Prostate gland (tissue), 2 donors: ENCODE results near the gene GUCY1A1. TPM values are rescaled to one million over a fixed set of nuclear protein-coding genes. Genes with fewer than 3 reads are reported as not detected.
A peak's percentile ranks its signal among the peaks of the same experiment; 100 is the strongest.

Source experiments
- DNase-seq: peaks from one replicate; pipeline ENCODE4 v3.0.0-alpha.2; 2019; ENCODE audit warnings: low spot score
- H3K27ac ChIP-seq, 2 donors: fragments of 200-600 bp; sonication (generic); 2 replicates each; pipeline ENCODE4 v1.5.1; 2017 to 2019
- H3K27me3 ChIP-seq: fragments of 200-600 bp; sonication (generic); replicated peaks from 2 replicates; pipeline ENCODE4 v1.5.1; 2019; ENCODE audit not compliant: insufficient read depth
- H3K36me3 ChIP-seq, 2 donors: fragments of 200-600 bp; sonication (generic); 1 replicate in 1 of 2; 2 replicates in 1 of 2; pipeline versions ENCODE4 v1.5.1 to v1.8.1; 2017 to 2019
- H3K4me1 ChIP-seq: fragments of 200-600 bp; sonication (generic); replicated peaks from 2 replicates; pipeline ENCODE4 v1.5.1; 2019
- H3K4me3 ChIP-seq, 2 donors: fragments of 200-600 bp; sonication (generic); 2 replicates each; pipeline ENCODE4 v1.5.1; 2017 to 2019
- H3K9me3 ChIP-seq: fragments of 200-600 bp; sonication (generic); 2 replicates; pipeline ENCODE4 v1.5.1; 2017
- CTCF ChIP-seq, 4 experiments: fragments of 200-600 bp in 2 of 4; fragments of 450-650 bp in 2 of 4; sonication (generic) in 2 of 4; IDR thresholded peaks; 1 replicate in 3 of 4; 2 replicates in 1 of 4; pipeline ENCODE4 v1.5.1; 2016 to 2019; ENCODE audit warnings: antibody characterized with exemption in 4 of 4, mild to moderate bottlenecking in 2 of 4, moderate library complexity in 2 of 4
- POLR2A ChIP-seq: fragments of 450-650 bp; IDR thresholded peaks from one replicate; pipeline ENCODE4 v1.6.1; 2016; ENCODE audit warnings: antibody characterized with exemption, mild to moderate bottlenecking
- POLR2AphosphoS5 ChIP-seq: sonication (generic); formaldehyde crosslinking; IDR thresholded peaks from one replicate; pipeline ENCODE4 v1.6.1; 2017; ENCODE audit warnings: antibody characterized with exemption
- WGBS: methylation state at CpG from one replicate; pipeline ENCODE4 v1.1.5; 2018; 5-methylcytosine and 5-hydroxymethylcytosine counted together
- intact Hi-C: fragments of 100-400 bp; cut with DNase I; formaldehyde crosslinking; loops from one replicate; pipeline ENCODE4 v1.14.2; 2022
- total RNA-seq, 2 donors: library from RNA; depleted of rRNA; stranded (reverse); fragments of >200 nt; gene quantifications; one replicate each; pipeline ENCODE4 v1.1.0, GENCODE V29; 2016

The GUCY1A1 gene
- total RNA-seq, 2 donors from 2014 or later = 49.8 to 103 TPM

DNA sequence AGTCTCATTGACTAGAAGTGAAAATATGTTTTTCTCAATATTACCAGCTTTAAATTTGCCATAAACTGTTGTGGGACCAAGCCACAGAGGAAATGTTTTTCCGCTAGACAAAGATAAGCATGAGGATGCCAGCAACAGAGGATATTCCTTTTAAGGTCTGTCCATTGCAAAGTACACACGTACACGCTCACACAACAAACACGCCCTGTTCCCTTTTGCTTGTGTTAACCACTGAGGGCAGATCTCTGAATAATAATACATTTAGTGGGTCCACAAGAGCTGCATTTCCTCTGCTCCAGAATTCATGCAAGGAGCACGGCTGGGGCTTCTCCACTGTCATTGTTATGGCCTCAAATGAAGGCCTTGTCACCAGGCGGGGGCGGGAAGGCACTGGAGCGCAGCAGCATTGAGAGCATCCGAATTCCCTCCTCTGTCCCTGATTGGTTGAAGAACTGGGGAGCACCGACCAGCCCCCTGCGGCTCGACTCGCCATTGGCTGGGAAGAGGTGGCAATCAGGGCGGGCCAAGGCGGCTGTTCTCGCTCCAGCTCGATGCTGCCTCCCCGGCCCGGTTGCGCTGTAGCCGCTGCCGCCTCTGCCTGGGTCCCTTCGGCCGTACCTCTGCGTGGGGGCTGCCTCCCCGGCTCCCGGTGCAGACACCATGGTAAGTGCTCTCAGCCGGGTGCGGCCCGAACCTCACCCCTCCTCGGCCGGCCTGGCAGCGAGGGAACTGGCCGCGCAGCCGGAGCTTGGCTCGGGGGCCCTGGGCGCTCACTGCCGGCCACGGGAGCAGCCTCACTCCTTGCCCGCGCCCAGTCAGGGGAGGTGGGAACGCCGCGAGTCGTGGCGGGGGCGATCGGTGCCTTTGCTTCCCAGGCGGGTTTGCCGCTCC, 92.1 kb downstream of the GUCY1A1 start, which contains the start of gene GUCY1B1:
GUCY1B1 (plus strand) TSS at position 541 of the 891 bp plus-strand sequence; CDS start at position 661, 120 bp downstream.
- H3K4me3 ChIP-seq = peak within 1 kb of the TSS; percentile 61 to 63
- intact Hi-C loops = no loop called here

GRCh38 chr4:155759372-155760252, 93.0 kb downstream of the GUCY1A1 start:
- H3K4me1 ChIP-seq = no peaks in the 10 kb centered on the region
- intact Hi-C loops = loop anchor here (5.0 kb wide), 1 partner anchor 87 kb away; no protein-coding TSS in a partner anchor
- H3K27ac ChIP-seq = peak overlapping the region; percentile 79 to 85
- H3K27me3 ChIP-seq = no peaks in the 10 kb centered on the region
- TF ChIP-seq POLR2AphosphoS5 (no peak), CTCF (IDR thresholded peaks at IDR 0.05) (peak in 1 of 4 experiments; percentile 22), POLR2A (no peak)
- H3K9me3 ChIP-seq = no peaks in the 10 kb centered on the region
- DNase-seq = no peak
- under 1% methylated on average over 73 of the region's 77 CpGs for WGBS
- no peaks in the 10 kb centered on the region for H3K36me3 ChIP-seq
- peak overlapping the region; percentile 61 to 63 for H3K4me3 ChIP-seq

More for the DNA sequence above, 92.1 kb downstream of the GUCY1A1 start, which contains the start of gene GUCY1B1:
- TF ChIP-seq POLR2AphosphoS5 = peak; percentile 77
- peak in 3 of 4 experiments; percentile 27 to 58 (median 50) for TF ChIP-seq CTCF (IDR thresholded peaks at IDR 0.05)
- peak; percentile 24 for TF ChIP-seq POLR2A
- H3K4me1 ChIP-seq = no peaks in the 10 kb centered on the region
- peak within 1 kb of the TSS; percentile 79 to 85 for H3K27ac ChIP-seq
- no peaks in the 10 kb centered on the region for H3K27me3 ChIP-seq
- no peaks in the 10 kb centered on the region for H3K36me3 ChIP-seq
- DNase-seq = peak; percentile 92
- 11% methylated on average over 31 of the region's 51 CpGs for WGBS
- H3K9me3 ChIP-seq = no peaks in the 10 kb centered on the region

GRCh38 chr4:155761047-155761446, 94.4 kb downstream of the GUCY1A1 start:
- intact Hi-C loops = loop anchor here (5.0 kb wide), 1 partner anchor 89 kb away; no protein-coding TSS in a partner anchor
- no peaks in the 10 kb centered on the region for H3K27me3 ChIP-seq
- 93% methylated on average over 3 of the region's 3 CpGs for WGBS
- TF ChIP-seq POLR2AphosphoS5 (no peak), CTCF (IDR thresholded peaks at IDR 0.05) (no peak), POLR2A (no peak)
- no peaks in the 10 kb centered on the region for H3K4me1 ChIP-seq
- no peak overlapping the region for H3K27ac ChIP-seq
- H3K36me3 ChIP-seq = no peaks in the 10 kb centered on the region
- no peaks in the 10 kb centered on the region for H3K9me3 ChIP-seq
- DNase-seq = no peak
- H3K4me3 ChIP-seq = no peak overlapping the region

DNA sequence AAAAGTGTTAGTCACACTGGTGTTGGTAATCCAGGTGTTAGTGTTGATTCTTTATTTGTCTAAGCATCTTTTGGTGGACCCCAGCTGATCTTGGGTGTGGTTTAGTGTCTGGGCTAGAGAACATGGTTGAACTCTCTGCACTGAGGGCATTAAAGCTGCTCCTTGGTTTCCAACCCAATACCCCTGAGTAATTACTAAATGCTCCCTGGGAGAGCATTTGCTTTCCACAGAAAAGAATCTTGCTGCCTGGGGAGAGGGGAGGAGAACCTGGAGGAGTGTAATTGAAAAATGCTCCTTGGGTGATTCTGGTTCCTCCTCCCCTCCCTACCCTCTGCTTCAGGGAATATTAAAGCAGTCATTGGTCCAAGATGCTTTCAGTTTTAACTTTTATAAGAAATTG, 95.3 kb downstream of the GUCY1A1 start:
- intact Hi-C loops = loop anchor here (5.0 kb wide), 1 partner anchor 90 kb away; no protein-coding TSS in a partner anchor
- H3K4me1 ChIP-seq = no peaks in the 10 kb centered on the region
- TF ChIP-seq POLR2A = no peak
- no peak for TF ChIP-seq CTCF (IDR thresholded peaks at IDR 0.05)
- no peak for TF ChIP-seq POLR2AphosphoS5

More for the DNA sequence above, 95.3 kb downstream of the GUCY1A1 start:
- H3K36me3 ChIP-seq = no peaks in the 10 kb centered on the region
- H3K27ac ChIP-seq = no peak overlapping the region
- no peak overlapping the region for H3K4me3 ChIP-seq
- no peak for DNase-seq
- H3K27me3 ChIP-seq = no peaks in the 10 kb centered on the region
- no peaks in the 10 kb centered on the region for H3K9me3 ChIP-seq
